Stomach (tissue), 9 donors: ENCODE results near the gene SRP68. TPM values are rescaled to one million over a fixed set of nuclear protein-coding genes. Genes with fewer than 3 reads are reported as not detected.

Source experiments
- DNase-seq, 2 donors: peaks; one replicate each; pipeline versions ENCODE4 v3.0.0 to v3.0.0-alpha.2; 2013 to 2019
- H3K27ac ChIP-seq, 5 donors: fragments of 200-600 bp in 4 of 5; sonication (generic) in 4 of 5; one replicate each; pipeline ENCODE4 v1.5.1; 2013 to 2019; ENCODE audit warnings: mild to moderate bottlenecking in 1 of 5, moderate library complexity in 1 of 5
- H3K27me3 ChIP-seq, 3 donors: fragments of 200-600 bp; sonication (generic); one replicate each; pipeline ENCODE4 v1.5.1; 2017 to 2019; ENCODE audit warnings: mixed run types in 1 of 3
- H3K36me3 ChIP-seq, 4 donors: fragments of 200-600 bp; sonication (generic); 1 replicate in 3 of 4; 2 replicates in 1 of 4; pipeline ENCODE4 v1.5.1; 2016 to 2019
- H3K4me1 ChIP-seq, 4 donors: fragments of 200-600 bp; sonication (generic); one replicate each; pipeline ENCODE4 v1.5.1; 2016 to 2019
- H3K4me3 ChIP-seq, 4 donors: fragments of 200-600 bp; sonication (generic) in 3 of 4; one replicate each; pipeline ENCODE4 v1.5.1; 2016 to 2019; ENCODE audit warnings: mild to moderate bottlenecking in 1 of 4
- H3K9me3 ChIP-seq, 4 donors: fragments of 200-600 bp; sonication (generic); one replicate each; pipeline ENCODE4 v1.5.1; 2016 to 2019
- EP300 ChIP-seq: sonication (generic); formaldehyde crosslinking; IDR thresholded peaks from one replicate; pipeline ENCODE4 v1.6.1; 2017; ENCODE audit warnings: antibody characterized with exemption
- POLR2A ChIP-seq, 4 donors: fragments of 450-650 bp; IDR thresholded peaks; one replicate each; pipeline ENCODE4 v1.6.1; 2016; ENCODE audit warnings: antibody characterized with exemption in 4 of 4, control low read depth in 2 of 4, mild to moderate bottlenecking in 1 of 4, moderate library complexity in 1 of 4
- POLR2AphosphoS5 ChIP-seq, 3 donors: sonication (generic); formaldehyde crosslinking; IDR thresholded peaks; one replicate each; pipeline ENCODE4 v1.6.1; 2016; ENCODE audit warnings: antibody characterized with exemption in 3 of 3
- WGBS, 5 donors: extraction: QIAGEN DNeasy Blood & Tissue Kit in 3 of 5; methylation state at CpG; one replicate each; pipeline versions ENCODE4 v1.1.5 to v1.1.7; 2013 to 2018; 5-methylcytosine and 5-hydroxymethylcytosine counted together
- intact Hi-C: fragments of 100-400 bp; cut with DNase I; formaldehyde crosslinking; loops from one replicate; pipeline ENCODE4 v1.15.1; 2023; ENCODE audit warnings: low total_unique reads
- polyA plus RNA-seq, 3 donors: library from polyadenylated mRNA; stranded (reverse); fragments of 200-250 nt; gene quantifications; one replicate each; pipeline ENCODE4 v1.2.3, GENCODE V29; 2013
- total RNA-seq, 5 donors: library from RNA; depleted of rRNA; stranded (reverse); fragments of >200 nt; gene quantifications; one replicate each; pipeline versions ENCODE4 v1.1.0 to v1.2.3, GENCODE V29; 2014 to 2016
- TF ChIP-seq, protein P1 (sequence below), 7 experiments: fragments of 450-650 bp in 4 of 7; fragments of 200-600 bp in 3 of 7; sonication (generic) in 3 of 7; IDR thresholded peaks; one replicate each; pipeline ENCODE4 v1.5.1; 2016 to 2019; ENCODE audit warnings: antibody characterized with exemption in 7 of 7, control low read depth in 2 of 7, mild to moderate bottlenecking in 1 of 7
- donor health status: healthy with polysubstance abuse.
- donor health status: Bipolar disorder and iron deficiency.
- donor health status: healthy.

Gene SRP68
- total and polyA plus RNA-seq, 8 donors, result 24.6 to 49.8 (median 42.9) TPM

DNA sequence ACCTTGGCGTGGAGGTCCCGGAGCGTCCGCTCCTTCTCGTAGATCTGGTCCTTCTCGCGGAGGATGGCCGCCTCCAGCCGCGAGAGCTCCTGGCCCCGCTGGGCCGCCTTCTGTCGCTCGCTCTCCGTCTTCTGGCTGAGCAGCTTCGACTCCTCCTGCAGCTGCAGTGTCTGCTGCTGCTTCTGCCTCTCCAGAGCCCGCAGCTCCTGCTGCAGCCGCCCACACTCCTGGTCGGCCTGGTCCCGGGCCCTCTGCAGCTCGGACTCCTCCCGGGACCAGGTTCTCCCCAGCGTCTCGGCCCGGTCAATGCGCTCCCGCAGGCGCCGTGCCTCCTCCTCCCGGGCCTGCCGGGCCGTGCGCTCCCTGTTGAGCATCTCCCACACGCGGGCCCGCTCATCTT, 64.1 kb downstream of the SRP68 start:
- intact Hi-C loops, result loop anchor here (5.0 kb wide), 1 partner anchor 91 kb away; no protein-coding TSS in a partner anchor
- 94 to 96% (median 95%) methylated on average over 36 of the region's 36 CpGs for WGBS, 5 donors

DNA sequence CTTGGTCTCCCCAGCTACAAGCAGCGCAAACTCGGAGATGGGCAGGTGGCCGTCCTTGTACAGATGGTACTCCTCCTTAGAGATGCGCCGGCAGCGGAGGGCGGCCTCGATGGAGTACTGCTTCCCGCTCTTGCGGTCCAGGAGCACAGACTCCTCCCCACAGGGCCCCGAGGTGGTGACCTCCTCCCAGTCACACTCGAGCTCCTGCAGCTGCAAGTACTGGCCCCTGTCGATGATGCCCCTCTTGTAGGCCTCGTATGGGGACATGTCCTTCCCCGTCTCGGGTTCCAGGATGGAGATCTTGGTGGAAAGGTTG, 64.5 kb downstream of the SRP68 start:
- DNase-seq, result peak in 1 of 2 donors; percentile 2
- intact Hi-C loops, result loop anchor here (5.0 kb wide), 1 partner anchor 91 kb away; no protein-coding TSS in a partner anchor
- no peaks in the 10 kb centered on the region for H3K9me3 ChIP-seq
- no peaks in the 10 kb centered on the region for H3K27me3 ChIP-seq
- H3K4me1 ChIP-seq, result peaks cover 6 to 22% (median 9%) of the 10 kb centered on the region in 4 donors
- no peak overlapping the region for H3K27ac ChIP-seq
- peaks cover 0 to 35% (median 20%) of the 10 kb centered on the region in 4 donors for H3K36me3 ChIP-seq
- no peak overlapping the region for H3K4me3 ChIP-seq
- TF ChIP-seq, protein P1, sequence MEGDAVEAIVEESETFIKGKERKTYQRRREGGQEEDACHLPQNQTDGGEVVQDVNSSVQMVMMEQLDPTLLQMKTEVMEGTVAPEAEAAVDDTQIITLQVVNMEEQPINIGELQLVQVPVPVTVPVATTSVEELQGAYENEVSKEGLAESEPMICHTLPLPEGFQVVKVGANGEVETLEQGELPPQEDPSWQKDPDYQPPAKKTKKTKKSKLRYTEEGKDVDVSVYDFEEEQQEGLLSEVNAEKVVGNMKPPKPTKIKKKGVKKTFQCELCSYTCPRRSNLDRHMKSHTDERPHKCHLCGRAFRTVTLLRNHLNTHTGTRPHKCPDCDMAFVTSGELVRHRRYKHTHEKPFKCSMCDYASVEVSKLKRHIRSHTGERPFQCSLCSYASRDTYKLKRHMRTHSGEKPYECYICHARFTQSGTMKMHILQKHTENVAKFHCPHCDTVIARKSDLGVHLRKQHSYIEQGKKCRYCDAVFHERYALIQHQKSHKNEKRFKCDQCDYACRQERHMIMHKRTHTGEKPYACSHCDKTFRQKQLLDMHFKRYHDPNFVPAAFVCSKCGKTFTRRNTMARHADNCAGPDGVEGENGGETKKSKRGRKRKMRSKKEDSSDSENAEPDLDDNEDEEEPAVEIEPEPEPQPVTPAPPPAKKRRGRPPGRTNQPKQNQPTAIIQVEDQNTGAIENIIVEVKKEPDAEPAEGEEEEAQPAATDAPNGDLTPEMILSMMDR (IDR thresholded peaks at IDR 0.05), result no peak
- WGBS, 5 donors, result 83 to 92% (median 90%) methylated on average over 16 of the region's 16 CpGs

More for the DNA sequence above, 64.1 kb downstream of the SRP68 start:
- no peak for TF ChIP-seq EP300
- no peak for DNase-seq
- Histone ChIP-seq H3K9me3 (no peaks in the 10 kb centered on the region), H3K27me3 (no peaks in the 10 kb centered on the region), H3K4me1 (peaks cover 5 to 18% (median 7%) of the 10 kb centered on the region in 4 donors), H3K27ac (no peak overlapping the region), H3K4me3 (no peak overlapping the region), H3K36me3 (peaks cover 0 to 35% (median 18%) of the 10 kb centered on the region in 4 donors)

DNA sequence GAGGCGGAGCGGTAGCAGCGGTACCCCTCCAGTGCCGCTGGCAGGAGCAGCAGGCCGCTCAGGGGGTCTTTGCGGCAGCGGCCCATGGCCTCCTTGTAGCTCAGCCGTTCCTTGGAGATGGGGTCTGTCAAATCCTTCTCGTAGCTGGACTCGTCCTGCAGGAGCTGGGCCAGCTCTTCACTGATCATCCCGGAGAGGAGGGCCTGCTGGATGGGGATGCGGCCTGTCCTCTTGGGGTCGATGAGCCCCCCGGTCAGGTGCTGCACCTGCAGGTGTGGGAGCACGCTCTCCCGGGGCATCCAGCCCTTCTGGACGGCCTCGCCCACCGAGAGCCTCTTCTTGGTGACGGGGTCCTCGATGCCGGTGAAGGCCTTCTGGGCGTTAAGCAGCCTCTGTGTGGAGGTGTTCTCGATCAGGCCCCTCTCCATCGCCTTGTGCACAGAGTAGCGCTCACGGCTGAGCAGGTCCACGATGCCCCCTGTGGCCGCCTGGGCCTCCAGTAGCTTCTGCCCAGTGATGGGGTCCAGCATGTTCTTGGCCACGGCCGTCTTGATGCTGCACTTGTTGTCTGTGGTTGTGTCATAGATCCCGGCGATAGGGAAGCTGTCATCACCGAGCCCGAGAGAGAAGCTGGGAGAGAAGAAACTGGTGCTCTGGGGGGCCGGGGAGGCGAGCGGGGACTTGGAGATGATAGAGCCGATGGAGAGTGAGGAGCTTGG, 65.0 kb downstream of the SRP68 start:
- TF ChIP-seq, protein P1 (IDR thresholded peaks at IDR 0.05), result no peak
- TF ChIP-seq EP300, result no peak
- no peak for TF ChIP-seq POLR2AphosphoS5 (IDR thresholded peaks at IDR 0.05)
- TF ChIP-seq POLR2A (IDR thresholded peaks at IDR 0.05), result no peak
- intact Hi-C loops, result loop anchor here (5.0 kb wide), 1 partner anchor 90 kb away; no protein-coding TSS in a partner anchor
- no peak overlapping the region for H3K4me3 ChIP-seq
- H3K9me3 ChIP-seq, result no peaks in the 10 kb centered on the region
- H3K27ac ChIP-seq, result no peak overlapping the region
- H3K36me3 ChIP-seq, result peaks cover 0 to 37% (median 24%) of the 10 kb centered on the region in 4 donors
- no peaks in the 10 kb centered on the region for H3K27me3 ChIP-seq
- peaks cover 6 to 22% (median 9%) of the 10 kb centered on the region in 4 donors for H3K4me1 ChIP-seq
- DNase-seq, result no peak
- 90 to 94% (median 94%) methylated on average over 25 to 39 of the region's 39 CpGs for WGBS, 5 donors

DNA sequence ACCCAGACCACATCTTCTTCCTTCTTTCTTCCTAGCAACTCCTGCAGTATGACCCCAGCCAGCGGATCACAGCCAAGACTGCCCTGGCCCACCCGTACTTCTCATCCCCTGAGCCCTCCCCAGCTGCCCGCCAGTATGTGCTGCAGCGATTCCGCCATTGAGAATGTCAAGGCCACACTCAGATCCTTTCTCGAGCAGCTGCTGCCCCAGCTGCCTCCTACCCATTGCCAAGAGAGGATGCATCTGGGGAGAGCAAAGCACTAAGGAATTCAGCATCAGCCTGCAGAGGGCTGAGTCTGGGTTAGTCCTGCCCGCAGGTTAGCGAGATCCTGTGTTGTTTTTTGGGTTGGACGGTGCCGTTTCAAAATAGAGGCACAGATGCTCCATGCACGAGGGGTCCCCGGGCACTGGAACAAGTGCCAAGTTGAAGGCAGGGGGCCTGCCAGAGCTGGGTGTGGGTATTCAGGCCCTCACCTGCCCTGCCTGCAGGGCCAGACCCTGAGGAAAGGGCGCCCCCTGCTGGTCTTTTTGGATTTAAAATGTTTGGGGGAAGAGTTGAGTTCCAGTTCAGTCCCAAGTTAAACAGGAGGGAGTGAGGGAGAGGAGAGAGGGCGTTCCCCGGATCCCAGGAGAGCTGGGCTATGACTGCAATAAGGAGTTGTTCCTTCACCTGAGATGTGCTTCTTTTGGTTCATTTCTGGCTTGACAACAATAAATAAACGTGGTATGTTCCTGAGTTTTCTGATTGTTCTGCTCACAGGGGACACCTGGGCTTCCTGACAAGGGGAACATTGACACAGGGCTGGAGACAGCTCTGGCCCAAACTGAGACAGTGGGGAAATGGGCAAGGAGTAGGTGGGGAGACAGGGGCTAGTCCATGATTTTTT, 66.8 kb downstream of the SRP68 start:
- Histone ChIP-seq H3K4me1 (peaks cover 9 to 28% (median 12%) of the 10 kb centered on the region in 4 donors), H3K9me3 (no peaks in the 10 kb centered on the region), H3K27me3 (no peaks in the 10 kb centered on the region), H3K27ac (peak overlapping the region in 3 of 5 donors; percentile 3 to 37 (median 4)), H3K36me3 (peaks cover 0 to 51% (median 29%) of the 10 kb centered on the region in 4 donors), H3K4me3 (no peak overlapping the region)
- intact Hi-C loops, result loop anchor here (5.0 kb wide), 1 partner anchor 88 kb away; no protein-coding TSS in a partner anchor
- TF ChIP-seq, protein P1 (IDR thresholded peaks at IDR 0.05), result peak in 5 of 7 experiments; percentile 33 to 78 (median 65)
- TF ChIP-seq EP300 (no peak), POLR2A (IDR thresholded peaks at IDR 0.05) (no peak), POLR2AphosphoS5 (IDR thresholded peaks at IDR 0.05) (peak in 1 of 3 donors; percentile 38)
- DNase-seq, result peak; percentile 86
- 43 to 59% (median 50%) methylated on average over 15 to 16 of the region's 16 CpGs for WGBS, 5 donors
